Nephron (organoid): ENCODE measurements around the gene CKMT2.

ENCODE experiments used
- H3K27ac Mint-ChIP-seq, 3 experiments: 2 replicates each; pipeline ENCODE4 v1.8.0; 2020; ENCODE audit warnings: mixed read lengths in 3 of 3, mild to moderate bottlenecking in 2 of 3, moderate library complexity in 1 of 3
- H3K27me3 Mint-ChIP-seq: 2 replicates; pipeline ENCODE4 v1.8.0; 2021; ENCODE audit warnings: low read depth, mild to moderate bottlenecking, moderate library complexity, mixed read lengths
- H3K36me3 Mint-ChIP-seq: 2 replicates; pipeline ENCODE4 v1.8.0; 2020; ENCODE audit warnings: low read depth, mixed read lengths
- H3K4me1 Mint-ChIP-seq: 2 replicates; pipeline ENCODE4 v1.8.0; 2020; ENCODE audit warnings: mixed read lengths
- H3K4me3 Mint-ChIP-seq, 3 experiments: 2 replicates each; pipeline ENCODE4 v1.8.0; 2020; ENCODE audit warnings: mild to moderate bottlenecking in 3 of 3, mixed read lengths in 3 of 3, moderate library complexity in 2 of 3
- H3K9me3 Mint-ChIP-seq: 2 replicates; pipeline ENCODE4 v1.8.0; 2020; ENCODE audit warnings: mixed read lengths
- CTCF ChIP-seq, 3 experiments: fragments of 200-600 bp; sonication (generic); IDR thresholded peaks; one replicate each; pipeline ENCODE4 v1.5.0; 2021; ENCODE audit warnings: antibody characterized with exemption in 3 of 3; ENCODE audit not compliant: unreplicated experiment in 3 of 3

The CKMT2 gene

GRCh38 chr5:81209386-81209785 is 23.7 kb upstream of the CKMT2 start:
- no peak for TF ChIP-seq CTCF (IDR thresholded peaks at IDR 0.05; ENCODE audit: unreplicated experiment in 3 of 3)
- H3K4me3 Mint-ChIP-seq: no peak overlapping the region
- no peak overlapping the region for H3K27ac Mint-ChIP-seq
- H3K36me3 Mint-ChIP-seq: peaks cover 4% of the 10 kb centered on the region
- H3K9me3 Mint-ChIP-seq: no peaks in the 10 kb centered on the region
- peaks cover 3% of the 10 kb centered on the region for H3K4me1 Mint-ChIP-seq
- peaks cover 14% of the 10 kb centered on the region for H3K27me3 Mint-ChIP-seq

GRCh38 chr5:81209869-81210493 is 23.1 kb upstream of the CKMT2 start:
- no peak for TF ChIP-seq CTCF (IDR thresholded peaks at IDR 0.05; ENCODE audit: unreplicated experiment in 3 of 3)
- no peak overlapping the region for H3K27ac Mint-ChIP-seq
- H3K27me3 Mint-ChIP-seq: peaks cover 16% of the 10 kb centered on the region
- peaks cover 4% of the 10 kb centered on the region for H3K36me3 Mint-ChIP-seq
- H3K4me3 Mint-ChIP-seq: no peak overlapping the region
- H3K4me1 Mint-ChIP-seq: peaks cover 3% of the 10 kb centered on the region
- no peaks in the 10 kb centered on the region for H3K9me3 Mint-ChIP-seq

GRCh38 chr5:81212211-81212751 is 20.8 kb upstream of the CKMT2 start:
- Mint-ChIP-seq H3K9me3 (no peaks in the 10 kb centered on the region), H3K27ac (no peak overlapping the region), H3K27me3 (peaks cover 12% of the 10 kb centered on the region), H3K4me1 (peaks cover 3% of the 10 kb centered on the region), H3K36me3 (peaks cover 4% of the 10 kb centered on the region), H3K4me3 (no peak overlapping the region)
- no peak for TF ChIP-seq CTCF (IDR thresholded peaks at IDR 0.05; ENCODE audit: unreplicated experiment in 3 of 3)

- Mint-ChIP-seq H3K36me3 (peaks cover 4% of the 10 kb centered on the region), H3K4me3 (no peak overlapping the region), H3K27ac (no peak overlapping the region), H3K4me1 (peaks cover 3% of the 10 kb centered on the region), H3K9me3 (no peaks in the 10 kb centered on the region), H3K27me3 (peaks cover 8% of the 10 kb centered on the region)
- no peak for TF ChIP-seq CTCF (IDR thresholded peaks at IDR 0.05; ENCODE audit: unreplicated experiment in 3 of 3)
Observed at GRCh38 chr5:81213070-81213469, 20.1 kb upstream of the CKMT2 start.

GRCh38 chr5:81214848-81215247 is 18.3 kb upstream of the CKMT2 start:
- no peak for TF ChIP-seq CTCF (IDR thresholded peaks at IDR 0.05; ENCODE audit: unreplicated experiment in 3 of 3)
- peaks cover 2% of the 10 kb centered on the region for H3K4me1 Mint-ChIP-seq
- H3K27ac Mint-ChIP-seq: no peak overlapping the region
- no peak overlapping the region for H3K4me3 Mint-ChIP-seq
- H3K27me3 Mint-ChIP-seq: peaks cover 5% of the 10 kb centered on the region
- no peaks in the 10 kb centered on the region for H3K9me3 Mint-ChIP-seq
- peaks cover 10% of the 10 kb centered on the region for H3K36me3 Mint-ChIP-seq

GRCh38 chr5:81216152-81216551 is 17.0 kb upstream of the CKMT2 start:
- H3K27me3 Mint-ChIP-seq: peaks cover 5% of the 10 kb centered on the region
- no peak overlapping the region for H3K27ac Mint-ChIP-seq
- H3K4me1 Mint-ChIP-seq: no peaks in the 10 kb centered on the region
- H3K4me3 Mint-ChIP-seq: no peak overlapping the region
- peaks cover 13% of the 10 kb centered on the region for H3K36me3 Mint-ChIP-seq
- H3K9me3 Mint-ChIP-seq: no peaks in the 10 kb centered on the region
- TF ChIP-seq CTCF (IDR thresholded peaks at IDR 0.05; ENCODE audit: unreplicated experiment in 3 of 3): no peak
